Amygdala (tissue), 56 donors: ENCODE results near the gene CSH1.
"Not testable (repeated sequence)": the region's sequence is repeated elsewhere in the genome, so short reads cannot be mapped to it uniquely, and the experiment has no call there.

Source experiments
- DNase-seq, 56 donors: peaks; one replicate each; lab custom pipeline; 2025; lab: John Stamatoyannopoulos, UW

Gene CSH1

GRCh38 chr17:63907161-63907778, 10.9 kb upstream of the CSH1 start:
- not testable (repeated sequence) for DNase-seq

- DNase-seq: not testable (repeated sequence)
Observed at GRCh38 chr17:63904796-63905195, 8.4 kb upstream of the CSH1 start.

GRCh38 chr17:63903787-63904201, 7.4 kb upstream of the CSH1 start:
- DNase-seq: not testable (repeated sequence)

- not testable (repeated sequence) for DNase-seq
Observed at GRCh38 chr17:63901971-63902370, 5.6 kb upstream of the CSH1 start.

GRCh38 chr17:63898899-63899798, 2.8 kb upstream of the CSH1 start:
- not testable (repeated sequence) for DNase-seq

DNA sequence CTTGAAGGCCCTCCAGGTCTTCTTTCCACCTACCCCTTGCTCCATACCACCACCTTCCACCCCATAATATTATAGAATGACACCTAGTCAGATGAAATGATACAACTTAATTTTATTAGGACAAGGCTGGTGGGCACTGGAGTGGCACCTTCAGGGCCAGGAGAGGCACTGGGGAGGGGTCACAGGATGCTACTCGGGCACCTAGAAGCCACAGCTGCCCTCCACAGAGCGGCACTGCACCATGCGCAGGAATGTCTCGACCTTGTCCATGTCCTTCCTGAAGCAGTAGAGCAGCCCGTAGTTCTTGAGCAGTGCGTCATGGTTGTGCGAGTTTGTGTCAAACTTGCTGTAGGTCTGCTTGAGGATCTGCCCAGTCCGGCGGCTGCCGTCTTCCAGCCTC, 1.6 kb downstream of the CSH1 start:
- DNase-seq: not testable (repeated sequence)

DNA sequence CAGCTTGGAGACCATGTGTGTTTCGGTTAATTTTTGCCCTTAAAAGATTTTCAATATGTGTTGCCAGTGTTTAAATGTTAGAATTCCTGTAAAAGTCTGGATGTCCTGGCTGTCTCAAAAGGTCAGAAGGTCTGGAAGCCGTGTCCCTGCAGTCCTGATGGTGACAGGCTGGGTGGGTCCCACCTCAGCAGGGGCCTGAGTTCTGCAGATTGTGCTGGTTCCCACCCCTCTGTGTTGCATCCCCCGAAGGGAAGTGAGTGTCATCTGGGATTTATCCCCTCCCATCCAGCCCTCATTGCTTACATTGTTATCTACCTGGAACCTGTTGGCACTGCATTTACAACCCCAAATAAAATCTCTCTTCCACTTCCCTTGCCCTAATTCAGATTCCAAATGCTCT, 2.4 kb downstream of the CSH1 start:
- DNase-seq: not testable (repeated sequence)

DNA sequence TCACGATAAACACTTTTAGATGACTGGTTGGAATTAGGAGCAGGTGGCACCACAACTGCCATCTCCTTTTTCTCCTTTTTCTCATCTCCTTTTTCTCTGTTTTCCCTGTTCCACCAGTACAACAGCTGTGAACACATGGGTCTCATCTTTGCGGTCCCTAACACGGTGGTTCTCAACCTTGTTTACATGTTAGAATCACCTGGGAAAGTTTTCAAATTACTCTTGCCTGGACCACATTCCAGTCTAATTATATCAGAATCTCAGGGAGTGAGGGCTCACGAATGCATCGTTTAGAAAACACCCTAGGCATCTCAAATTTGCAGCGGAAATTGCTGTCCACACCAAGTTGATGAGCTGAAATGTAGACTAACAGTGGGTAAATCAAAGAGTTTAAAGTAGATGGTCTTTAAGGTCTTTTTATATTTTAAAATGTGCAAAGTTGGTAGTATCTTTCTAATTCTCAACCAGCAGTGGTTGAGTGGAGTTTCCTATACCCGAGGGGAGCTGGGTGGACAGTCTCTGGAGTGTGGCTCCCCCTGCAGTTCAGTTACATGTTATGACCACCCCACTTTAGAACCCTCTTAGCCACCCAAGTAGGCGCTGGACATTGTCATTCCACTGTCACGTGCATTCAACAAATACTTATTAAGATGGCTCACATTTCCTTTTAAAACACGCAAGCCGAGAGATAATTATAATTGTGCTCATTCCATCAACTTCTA, 3.9 kb downstream of the CSH1 start:
- DNase-seq: not testable (repeated sequence)

DNA sequence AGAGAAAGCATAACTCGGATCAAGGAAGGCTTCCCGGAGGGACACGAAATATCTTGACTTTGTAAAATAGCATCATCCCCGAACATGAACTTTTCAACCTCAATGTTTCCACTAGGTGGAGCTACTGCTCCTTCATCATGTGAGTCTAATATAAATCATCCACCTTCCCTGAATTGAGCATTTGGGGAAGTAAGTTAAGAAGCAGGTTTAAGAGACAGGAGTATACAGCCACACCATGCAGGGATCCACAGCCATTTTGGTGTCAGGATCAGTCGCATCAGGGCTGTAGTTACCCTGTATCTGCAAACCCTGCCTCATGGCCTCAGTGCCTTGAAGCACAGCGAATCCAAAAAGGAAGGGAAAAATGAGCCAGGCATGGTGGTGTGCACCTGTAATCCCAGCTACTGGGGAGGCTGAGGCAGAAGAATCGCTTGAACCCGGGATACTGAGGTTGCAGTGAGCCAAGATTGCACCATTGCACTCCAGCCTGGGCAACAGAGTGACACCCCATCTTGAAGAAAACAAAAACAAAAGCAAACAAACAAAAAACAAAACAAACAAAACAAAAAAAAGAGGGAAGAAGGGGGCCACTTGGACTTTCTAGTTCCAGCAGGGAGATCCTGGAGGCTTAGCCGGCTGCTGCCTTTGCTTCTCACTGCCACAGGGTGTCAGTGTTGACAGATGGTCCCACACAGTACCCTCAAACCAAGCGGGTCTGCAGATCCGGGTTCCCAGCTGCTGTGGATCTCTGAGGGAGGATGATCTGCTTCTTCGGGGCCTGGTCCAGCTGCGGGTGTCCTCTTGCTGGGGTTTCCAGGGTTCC, 7.1 kb downstream of the CSH1 start:
- peak in 21 of 56 donors; percentile 1 to 29 (median 11) for DNase-seq

DNA sequence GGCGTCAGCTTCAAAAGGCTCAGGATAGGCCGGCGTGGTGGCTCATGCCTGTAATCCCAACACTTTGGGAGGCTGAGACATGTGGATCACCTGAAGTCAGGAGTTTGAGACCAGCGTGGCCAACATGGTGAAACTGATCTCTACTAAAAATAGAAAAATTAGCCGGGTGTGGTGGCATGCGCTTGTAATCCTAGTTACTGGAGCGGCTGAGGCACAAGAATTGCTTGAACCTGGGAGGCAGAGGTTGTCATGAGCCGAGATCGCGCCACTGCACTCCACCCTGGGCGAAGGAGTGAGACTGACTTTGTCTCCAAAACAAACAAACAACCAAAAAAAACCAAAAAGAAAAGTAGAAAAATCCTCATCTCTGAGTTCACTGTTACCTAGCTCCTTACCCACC, 11.3 kb downstream of the CSH1 start:
- DNase-seq: not testable (repeated sequence)

- DNase-seq: not testable (repeated sequence)
Observed at GRCh38 chr17:63882626-63883126, 13.7 kb downstream of the CSH1 start.

- peak in 5 of 56 donors; percentile 1 to 30 (median 3) for DNase-seq
Observed at GRCh38 chr17:63881935-63882601, 14.3 kb downstream of the CSH1 start, which contains the start of gene GH2. TSS of gene GH2 (minus strand) at chr17:63881944. CDS start at chr17:63881801, 143 bp downstream.

GRCh38 chr17:63881337-63881736, 15.0 kb downstream of the CSH1 start:
- DNase-seq: not testable (repeated sequence)

- no peak for DNase-seq
Observed at GRCh38 chr17:63880706-63881105, 15.7 kb downstream of the CSH1 start.

- not testable (repeated sequence) for DNase-seq
Observed at GRCh38 chr17:63878413-63878812, 18.0 kb downstream of the CSH1 start.

- not testable (repeated sequence) for DNase-seq
Observed at GRCh38 chr17:63874693-63875092, 21.7 kb downstream of the CSH1 start.

GRCh38 chr17:63874061-63874626, 22.2 kb downstream of the CSH1 start:
- DNase-seq: not testable (repeated sequence)

DNA sequence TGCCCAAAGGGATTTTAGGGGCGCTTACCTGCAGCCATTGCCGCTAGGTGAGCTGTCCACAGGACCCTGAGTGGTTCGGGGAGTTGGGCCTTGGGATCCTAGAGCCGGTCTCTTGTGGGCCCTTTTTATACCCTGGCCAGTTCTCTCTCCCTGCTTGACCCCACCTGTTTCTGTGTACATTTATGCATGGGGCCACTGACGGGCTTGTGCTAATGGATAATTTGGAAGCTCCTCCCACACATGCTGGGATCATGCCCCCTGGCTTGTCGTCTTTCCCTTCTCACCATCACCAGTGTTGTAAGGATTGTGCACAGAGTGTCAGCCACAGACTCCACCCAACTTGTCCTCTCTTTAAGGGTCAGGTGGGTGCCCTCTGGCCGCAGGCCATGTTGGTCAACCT, 22.8 kb downstream of the CSH1 start, which contains the start of gene CSH2:
Gene CSH2, minus strand, starts transcription at position 101 of the 400 bp plus-strand sequence. Its CDS starts 63 bp downstream, at position 38.
- not testable (repeated sequence) for DNase-seq
